Breast epithelium (tissue), 3 donors: ENCODE measurements around the gene MMP25.

Experiments used
- CTCF ChIP-seq, 3 donors: fragments of 450-650 bp; IDR thresholded peaks; one replicate each; pipeline ENCODE4 v1.5.1; 2016 to 2017; ENCODE audit warnings: antibody characterized with exemption in 3 of 3, mild to moderate bottlenecking in 3 of 3, moderate library complexity in 3 of 3
- POLR2A ChIP-seq: fragments of 450-650 bp; IDR thresholded peaks from one replicate; pipeline ENCODE4 v1.6.1; 2016; ENCODE audit warnings: antibody characterized with exemption, mild to moderate bottlenecking, moderate library complexity
- POLR2AphosphoS5 ChIP-seq, 3 donors: sonication (generic); formaldehyde crosslinking; IDR thresholded peaks; one replicate each; pipeline ENCODE4 v1.6.1; 2017; ENCODE audit warnings: antibody characterized with exemption in 3 of 3

DNA sequence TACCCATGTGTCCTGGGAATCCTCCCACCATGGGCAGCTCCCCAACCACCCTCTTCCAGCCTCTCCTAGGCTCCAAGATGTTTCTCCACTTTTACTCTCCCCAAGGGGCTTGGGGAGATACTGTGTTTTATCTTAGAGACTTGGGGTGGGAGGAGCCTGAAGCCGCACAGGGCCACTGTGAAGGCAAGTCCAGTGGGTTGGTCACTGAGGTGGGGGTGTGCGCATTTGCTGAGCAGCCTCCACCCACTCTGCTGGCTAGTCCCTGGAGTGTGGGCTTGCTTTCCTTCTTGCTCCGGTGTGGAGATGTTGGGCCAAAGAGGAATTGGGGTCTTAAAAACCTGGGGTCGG is 37.7 kb upstream of the MMP25 start:
- no peak for TF ChIP-seq CTCF (IDR thresholded peaks at IDR 0.05)
- TF ChIP-seq POLR2A: no peak
- no peak for TF ChIP-seq POLR2AphosphoS5 (IDR thresholded peaks at IDR 0.05)
